M059J (cell line): ENCODE measurements around the gene ACE. TPM values are rescaled to one million over a fixed set of nuclear protein-coding genes. Genes with fewer than 3 reads are reported as not detected.

Source experiments
- DNase-seq: peaks from one replicate; pipeline ENCODE4 v3.0.0-alpha.2; 2012; ENCODE audit warnings: low read depth
- total RNA-seq: library from RNA; depleted of rRNA; stranded (reverse); fragments of >200 nt; shearing (Covaris generic); gene quantifications from 2 replicates; pipeline ENCODE4 v1.2.3, GENCODE V29; 2014

ACE gene
- total RNA-seq, 1 experiment from 2014 or later: 2.1 TPM

- no peak for DNase-seq
Observed at GRCh38 chr17:63474586-63475460, 2.0 kb upstream of the ACE start.

- no peak for DNase-seq
Observed at GRCh38 chr17:63475491-63476412, 1.1 kb upstream of the ACE start.

- DNase-seq: no peak
Observed at GRCh38 chr17:63476459-63476853, 405 bp upstream of the ACE start.

- no peak for DNase-seq
Observed at GRCh38 chr17:63477480-63478440, 899 bp downstream of the ACE start.

GRCh38 chr17:63478814-63479494 lies 2.1 kb downstream of the ACE start:
- DNase-seq: peak; percentile 92

- DNase-seq: no peak
Observed at GRCh38 chr17:63479495-63480184, 2.8 kb downstream of the ACE start.

GRCh38 chr17:63480192-63480784 lies 3.4 kb downstream of the ACE start:
- no peak for DNase-seq

- no peak for DNase-seq
Observed at GRCh38 chr17:63480826-63481487, 4.1 kb downstream of the ACE start.

- no peak for DNase-seq
Observed at GRCh38 chr17:63481488-63481870, 4.6 kb downstream of the ACE start.

GRCh38 chr17:63482509-63482908 lies 5.6 kb downstream of the ACE start:
- no peak for DNase-seq

- DNase-seq: no peak
Observed at GRCh38 chr17:63483038-63483437, 6.2 kb downstream of the ACE start.

- no peak for DNase-seq
Observed at GRCh38 chr17:63483655-63484575, 7.1 kb downstream of the ACE start.

- no peak for DNase-seq
Observed at GRCh38 chr17:63486317-63487013, 9.6 kb downstream of the ACE start.

- no peak for DNase-seq
Observed at GRCh38 chr17:63487014-63487339, 10.1 kb downstream of the ACE start.

GRCh38 chr17:63488851-63489250 lies 12.0 kb downstream of the ACE start:
- no peak for DNase-seq

- no peak for DNase-seq
Observed at GRCh38 chr17:63489291-63489690, 12.4 kb downstream of the ACE start.

GRCh38 chr17:63490329-63490728 lies 13.5 kb downstream of the ACE start:
- no peak for DNase-seq
